Parathyroid adenoma (tissue), 2 donors: ENCODE results near the gene ATAD3A.
"Not testable (repeated sequence)": the region's sequence is repeated elsewhere in the genome, so short reads cannot be mapped to it uniquely, and the experiment has no call there.

Experiments
- H2AFZ ChIP-seq: fragments of 300-600 bp; sonication (generic); one replicate; pipeline ENCODE4 v1.7.0; 2017; ENCODE audit warnings: antibody characterized with exemption, mild to moderate bottlenecking
- H3K27ac ChIP-seq: fragments of 300-600 bp; sonication (generic); one replicate; pipeline ENCODE4 v1.7.0; 2017
- H3K27me3 ChIP-seq: fragments of 300-600 bp; sonication (generic); one replicate; pipeline ENCODE4 v1.7.0; 2017; ENCODE audit warnings: low read length; ENCODE audit not compliant: control insufficient read depth, insufficient read depth
- H3K36me3 ChIP-seq: fragments of 300-600 bp; sonication (generic); one replicate; pipeline ENCODE4 v1.7.0; 2017; ENCODE audit warnings: low read length; ENCODE audit not compliant: control insufficient read depth, insufficient read depth
- H3K4me1 ChIP-seq: fragments of 300-600 bp; sonication (generic); one replicate; pipeline ENCODE4 v1.7.0; 2017; ENCODE audit warnings: control low read depth
- H3K4me2 ChIP-seq: fragments of 300-600 bp; sonication (generic); one replicate; pipeline ENCODE4 v1.7.0; 2017; ENCODE audit warnings: low read length
- H3K4me3 ChIP-seq: fragments of 300-600 bp; sonication (generic); one replicate; pipeline ENCODE4 v1.7.0; 2017; ENCODE audit warnings: low read depth, low read length
- H3K79me2 ChIP-seq: fragments of 300-600 bp; sonication (generic); one replicate; pipeline ENCODE4 v1.7.0; 2017; ENCODE audit warnings: control low read depth
- H3K9ac ChIP-seq: fragments of 300-600 bp; sonication (generic); one replicate; pipeline ENCODE4 v1.7.0; 2017; ENCODE audit warnings: mild to moderate bottlenecking
- H3K9me3 ChIP-seq: fragments of 300-600 bp; sonication (generic); one replicate; pipeline ENCODE4 v1.7.0; 2017; ENCODE audit warnings: low read length; ENCODE audit not compliant: control insufficient read depth
- TF ChIP-seq, protein P1 (sequence below): fragments of 300-600 bp; sonication (generic); IDR thresholded peaks from one replicate; pipeline ENCODE4 v1.7.0; 2017; ENCODE audit warnings: antibody characterized with exemption, mild to moderate bottlenecking
- donor health status: primary hyperparathyroidism.

Gene ATAD3A

DNA sequence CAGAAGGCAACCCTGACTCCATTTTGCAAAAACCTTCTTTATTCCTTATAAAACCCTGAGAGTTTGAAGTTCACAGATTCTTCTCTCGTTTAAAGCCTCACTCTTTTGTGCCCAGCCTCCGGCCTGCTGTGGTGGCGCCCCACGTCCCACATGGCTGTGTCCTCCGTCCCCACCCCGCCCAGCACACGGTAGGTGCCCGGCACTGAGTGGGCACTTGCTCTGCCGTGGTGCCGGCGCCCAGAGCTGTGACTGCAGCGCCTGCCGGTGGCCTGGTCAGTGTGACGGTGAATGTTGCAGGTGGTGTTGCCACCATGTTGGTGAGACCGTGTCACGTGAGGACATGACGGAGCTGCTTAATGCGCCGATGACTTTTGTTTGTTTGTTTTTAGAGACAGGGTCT is 9.4 kb downstream of the ATAD3A start:
- H3K9ac ChIP-seq = no peak overlapping the region
- H3K4me3 ChIP-seq = no peak overlapping the region
- H3K27me3 ChIP-seq = no peaks in the 10 kb centered on the region
- no peaks in the 10 kb centered on the region for H3K9me3 ChIP-seq
- H3K36me3 ChIP-seq = no peaks in the 10 kb centered on the region
- no peak overlapping the region for H2AFZ ChIP-seq
- no peak overlapping the region for H3K4me2 ChIP-seq
- no peaks in the 10 kb centered on the region for H3K4me1 ChIP-seq
- TF ChIP-seq, protein P1, sequence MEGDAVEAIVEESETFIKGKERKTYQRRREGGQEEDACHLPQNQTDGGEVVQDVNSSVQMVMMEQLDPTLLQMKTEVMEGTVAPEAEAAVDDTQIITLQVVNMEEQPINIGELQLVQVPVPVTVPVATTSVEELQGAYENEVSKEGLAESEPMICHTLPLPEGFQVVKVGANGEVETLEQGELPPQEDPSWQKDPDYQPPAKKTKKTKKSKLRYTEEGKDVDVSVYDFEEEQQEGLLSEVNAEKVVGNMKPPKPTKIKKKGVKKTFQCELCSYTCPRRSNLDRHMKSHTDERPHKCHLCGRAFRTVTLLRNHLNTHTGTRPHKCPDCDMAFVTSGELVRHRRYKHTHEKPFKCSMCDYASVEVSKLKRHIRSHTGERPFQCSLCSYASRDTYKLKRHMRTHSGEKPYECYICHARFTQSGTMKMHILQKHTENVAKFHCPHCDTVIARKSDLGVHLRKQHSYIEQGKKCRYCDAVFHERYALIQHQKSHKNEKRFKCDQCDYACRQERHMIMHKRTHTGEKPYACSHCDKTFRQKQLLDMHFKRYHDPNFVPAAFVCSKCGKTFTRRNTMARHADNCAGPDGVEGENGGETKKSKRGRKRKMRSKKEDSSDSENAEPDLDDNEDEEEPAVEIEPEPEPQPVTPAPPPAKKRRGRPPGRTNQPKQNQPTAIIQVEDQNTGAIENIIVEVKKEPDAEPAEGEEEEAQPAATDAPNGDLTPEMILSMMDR = no peak
- H3K79me2 ChIP-seq = no peaks in the 10 kb centered on the region
- H3K27ac ChIP-seq = no peak overlapping the region

DNA sequence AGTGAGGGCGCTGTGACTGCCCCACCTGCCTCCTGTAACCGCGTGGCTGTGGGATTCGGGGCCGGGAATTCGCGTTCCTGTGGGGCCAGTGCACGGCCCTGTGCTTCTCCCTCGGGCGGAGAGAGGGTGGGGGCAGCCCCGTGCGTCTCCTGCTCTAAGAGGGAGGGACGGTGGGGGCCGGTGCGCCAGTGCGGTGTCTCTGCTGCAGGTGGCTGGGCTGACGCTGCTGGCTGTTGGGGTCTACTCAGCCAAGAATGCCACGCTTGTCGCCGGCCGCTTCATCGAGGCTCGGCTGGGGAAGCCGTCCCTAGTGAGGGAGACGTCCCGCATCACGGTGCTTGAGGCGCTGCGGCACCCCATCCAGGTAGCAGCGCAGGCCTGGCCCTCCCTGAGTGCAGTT is 10.6 kb downstream of the ATAD3A start:
- not testable (repeated sequence) for H2AFZ ChIP-seq, H3K4me3 ChIP-seq, H3K9me3 ChIP-seq, H3K27me3 ChIP-seq, H3K36me3 ChIP-seq, H3K79me2 ChIP-seq, H3K27ac ChIP-seq, H3K4me1 ChIP-seq, H3K4me2 ChIP-seq, H3K9ac ChIP-seq

DNA sequence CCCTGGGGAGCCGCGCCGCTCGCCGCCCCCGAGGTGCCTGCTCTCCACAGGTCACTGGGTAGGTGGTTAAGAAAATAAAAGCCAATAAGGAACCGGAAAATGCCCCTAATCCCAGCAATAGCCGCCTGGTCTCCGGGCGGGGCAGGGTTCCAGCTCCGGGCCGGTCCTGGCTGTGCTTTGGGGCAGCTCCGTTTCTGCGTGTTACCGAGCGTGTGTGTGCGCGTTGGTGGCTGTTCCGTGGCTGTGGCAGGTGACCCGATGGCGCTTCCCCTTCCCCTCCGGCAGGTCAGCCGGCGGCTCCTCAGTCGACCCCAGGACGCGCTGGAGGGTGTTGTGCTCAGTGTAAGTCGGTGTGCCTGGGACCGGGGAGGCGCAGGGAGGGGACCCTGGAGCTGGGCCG is 11.3 kb downstream of the ATAD3A start:
- not testable (repeated sequence) for H3K9me3 ChIP-seq, H3K4me3 ChIP-seq, H3K36me3 ChIP-seq, H3K27me3 ChIP-seq, H2AFZ ChIP-seq, H3K79me2 ChIP-seq, H3K4me2 ChIP-seq, H3K4me1 ChIP-seq, H3K9ac ChIP-seq, H3K27ac ChIP-seq

DNA sequence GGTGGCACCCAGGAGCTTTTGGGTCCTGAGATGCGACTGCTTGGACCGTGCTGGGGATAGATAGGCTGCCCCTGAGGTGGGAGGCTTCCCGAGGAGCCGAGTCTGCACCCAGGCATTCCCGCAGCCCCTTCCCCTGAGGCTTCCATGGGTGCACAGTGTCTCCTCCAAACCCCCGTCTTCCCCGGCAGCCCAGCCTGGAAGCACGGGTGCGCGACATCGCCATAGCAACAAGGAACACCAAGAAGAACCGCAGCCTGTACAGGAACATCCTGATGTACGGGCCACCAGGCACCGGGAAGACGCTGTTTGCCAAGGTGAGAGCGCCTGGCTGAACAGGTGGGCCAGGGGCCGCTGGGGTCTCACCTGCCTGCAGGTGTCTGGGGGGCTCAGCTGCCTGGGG is 11.7 kb downstream of the ATAD3A start:
- not testable (repeated sequence) for H3K27ac ChIP-seq, H3K9ac ChIP-seq, H3K4me1 ChIP-seq

DNA sequence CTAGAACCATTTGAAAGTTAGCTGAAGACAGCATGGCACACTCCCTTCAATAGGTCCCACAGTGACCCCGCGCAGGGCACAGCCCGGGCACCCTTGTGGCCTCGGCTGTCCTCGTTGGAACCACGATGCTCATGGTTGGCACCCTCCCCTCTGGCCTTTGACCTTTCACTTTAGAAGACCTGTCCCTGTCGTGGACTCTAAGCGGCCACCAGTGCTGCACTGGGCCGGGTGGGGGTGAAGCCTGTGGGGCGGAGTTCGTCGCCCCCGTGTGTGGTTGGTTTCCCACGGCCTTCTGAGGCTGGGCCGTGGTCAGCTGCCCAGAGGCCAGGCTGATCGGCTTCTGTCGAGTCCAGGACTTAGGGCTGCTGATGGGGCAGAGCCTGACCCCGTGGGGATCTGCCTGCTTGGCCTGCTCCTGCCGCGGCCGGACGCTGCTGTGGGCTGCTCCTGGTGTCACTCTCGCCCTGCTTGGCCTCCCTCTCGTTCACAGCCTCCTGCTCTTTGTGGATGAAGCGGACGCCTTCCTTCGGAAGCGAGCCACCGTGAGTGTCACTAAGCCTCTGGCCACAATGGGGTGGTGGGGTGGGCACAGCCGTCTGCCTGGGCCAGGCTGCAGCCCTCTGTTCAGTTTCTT is 12.9 kb downstream of the ATAD3A start:
- H3K4me3 ChIP-seq, H3K4me2 ChIP-seq, H3K27ac ChIP-seq, H3K4me1 ChIP-seq, H3K9me3 ChIP-seq, H3K27me3 ChIP-seq, H3K79me2 ChIP-seq, H3K9ac ChIP-seq, H3K36me3 ChIP-seq, H2AFZ ChIP-seq: not testable (repeated sequence)

More for the DNA sequence above, 11.7 kb downstream of the ATAD3A start:
- not testable (repeated sequence) for H3K4me3 ChIP-seq, H3K36me3 ChIP-seq, H2AFZ ChIP-seq, H3K27me3 ChIP-seq, H3K79me2 ChIP-seq, H3K4me2 ChIP-seq, H3K9me3 ChIP-seq

DNA sequence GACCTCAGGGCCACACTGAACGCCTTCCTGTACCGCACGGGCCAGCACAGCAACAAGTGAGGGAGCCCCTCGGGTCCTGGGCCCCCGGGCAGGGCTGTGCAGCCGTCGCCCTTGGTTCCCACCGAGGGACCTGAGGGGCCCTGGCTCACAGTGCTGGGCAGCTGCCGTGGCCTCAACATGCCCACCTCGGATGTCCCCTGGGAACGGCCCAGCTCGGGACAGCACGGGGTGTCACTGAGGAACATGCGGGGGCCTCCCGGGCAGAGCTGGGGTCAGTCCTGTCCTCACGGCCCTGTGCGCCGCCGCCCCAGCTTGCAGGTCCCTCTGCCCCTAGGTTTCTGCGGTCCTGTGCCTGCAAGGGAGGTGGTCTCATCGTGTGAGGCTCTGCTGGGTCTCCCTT is 14.5 kb downstream of the ATAD3A start:
- H3K27ac ChIP-seq, H3K4me3 ChIP-seq, H3K4me1 ChIP-seq, H3K27me3 ChIP-seq, H3K79me2 ChIP-seq, H3K9ac ChIP-seq, H3K4me2 ChIP-seq, H3K9me3 ChIP-seq, H2AFZ ChIP-seq, H3K36me3 ChIP-seq: not testable (repeated sequence)

DNA sequence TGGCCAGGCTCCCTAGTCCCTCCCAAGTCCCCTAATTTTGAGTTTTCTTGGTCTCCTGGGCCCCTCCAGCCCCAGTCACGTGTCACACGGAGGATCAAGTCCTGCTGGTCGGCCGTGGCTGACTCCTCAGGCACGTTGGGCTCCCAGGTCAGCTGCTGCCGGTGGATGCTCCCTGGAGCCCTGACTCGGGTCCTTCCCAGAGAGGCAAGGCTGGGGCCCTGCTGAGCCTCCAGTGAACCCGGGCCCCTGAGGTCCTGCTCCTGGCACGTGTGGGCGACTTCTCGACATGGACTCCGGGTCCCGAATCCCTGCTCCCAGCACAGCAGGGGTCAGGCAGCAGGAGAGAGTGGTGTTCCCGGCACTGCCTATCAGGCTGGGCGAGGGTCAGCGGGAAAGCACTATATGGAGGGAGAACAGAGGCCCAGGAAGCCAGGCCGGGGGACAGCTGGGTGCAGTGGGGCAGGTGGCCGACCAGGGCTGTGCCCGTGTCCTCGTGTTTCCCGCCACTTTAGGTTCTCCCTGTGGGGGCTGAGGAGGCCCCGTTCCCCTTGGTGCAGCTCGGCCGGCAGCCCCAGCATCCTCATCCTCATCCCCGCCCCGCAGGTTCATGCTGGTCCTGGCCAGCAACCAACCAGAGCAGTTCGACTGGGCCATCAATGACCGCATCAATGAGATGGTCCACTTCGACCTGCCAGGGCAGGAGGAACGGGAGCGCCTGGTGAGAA is 15.3 kb downstream of the ATAD3A start:
- Histone ChIP-seq H3K9ac (no peak overlapping the region), H3K4me2 (no peak overlapping the region), H3K4me3 (no peak overlapping the region), H3K27ac (no peak overlapping the region), H3K4me1 (no peaks in the 10 kb centered on the region), H3K79me2 (no peaks in the 10 kb centered on the region), H2AFZ (no peak overlapping the region), H3K27me3 (no peaks in the 10 kb centered on the region), H3K9me3 (no peaks in the 10 kb centered on the region), H3K36me3 (no peaks in the 10 kb centered on the region)
- TF ChIP-seq, protein P1 = no peak
